Right lobe of liver (tissue), 4 donors: ENCODE results near the gene NPL.

Experiments
- POLR2A ChIP-seq: fragments of 450-650 bp; IDR thresholded peaks from one replicate; pipeline ENCODE4 v1.6.1; 2017; ENCODE audit warnings: antibody characterized with exemption, mild to moderate bottlenecking
- TF ChIP-seq, protein P1 (sequence below), 4 donors: fragments of 200-600 bp in 3 of 4; fragments of 450-650 bp in 1 of 4; IDR thresholded peaks; one replicate each; pipeline versions ENCODE4 v1.5.1 to v1.8.0; 2016 to 2022; ENCODE audit warnings: antibody characterized with exemption in 4 of 4, mild to moderate bottlenecking in 2 of 4
- donor health status: DM: no; HTN: no; CAD: no.
- donor health status: DM: no; HTN: no; CAD: no.
- donor health status: DM: no; HTN: yes; CAD: no.

DNA sequence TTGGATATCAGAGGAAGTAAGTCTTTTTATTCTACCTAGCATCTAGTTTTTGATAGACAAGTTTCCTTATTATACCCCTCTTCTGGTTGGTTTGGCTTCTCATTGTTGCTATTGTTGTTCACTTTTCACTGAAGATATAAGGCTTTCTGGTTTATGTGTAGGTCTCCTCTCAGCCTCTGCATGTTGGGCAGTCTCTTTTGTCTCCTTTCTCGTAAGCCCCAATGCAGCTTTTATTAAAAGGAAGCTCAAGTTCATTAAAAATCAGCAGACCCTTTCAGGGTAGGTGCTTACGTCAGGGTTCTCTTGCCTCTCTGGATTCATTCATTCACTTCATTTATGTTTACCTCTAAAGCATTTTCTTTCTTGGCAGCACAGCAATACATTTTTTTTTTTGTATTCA, 44.8 kb downstream of the NPL start:
- no peak for TF ChIP-seq POLR2A
- TF ChIP-seq, protein P1, sequence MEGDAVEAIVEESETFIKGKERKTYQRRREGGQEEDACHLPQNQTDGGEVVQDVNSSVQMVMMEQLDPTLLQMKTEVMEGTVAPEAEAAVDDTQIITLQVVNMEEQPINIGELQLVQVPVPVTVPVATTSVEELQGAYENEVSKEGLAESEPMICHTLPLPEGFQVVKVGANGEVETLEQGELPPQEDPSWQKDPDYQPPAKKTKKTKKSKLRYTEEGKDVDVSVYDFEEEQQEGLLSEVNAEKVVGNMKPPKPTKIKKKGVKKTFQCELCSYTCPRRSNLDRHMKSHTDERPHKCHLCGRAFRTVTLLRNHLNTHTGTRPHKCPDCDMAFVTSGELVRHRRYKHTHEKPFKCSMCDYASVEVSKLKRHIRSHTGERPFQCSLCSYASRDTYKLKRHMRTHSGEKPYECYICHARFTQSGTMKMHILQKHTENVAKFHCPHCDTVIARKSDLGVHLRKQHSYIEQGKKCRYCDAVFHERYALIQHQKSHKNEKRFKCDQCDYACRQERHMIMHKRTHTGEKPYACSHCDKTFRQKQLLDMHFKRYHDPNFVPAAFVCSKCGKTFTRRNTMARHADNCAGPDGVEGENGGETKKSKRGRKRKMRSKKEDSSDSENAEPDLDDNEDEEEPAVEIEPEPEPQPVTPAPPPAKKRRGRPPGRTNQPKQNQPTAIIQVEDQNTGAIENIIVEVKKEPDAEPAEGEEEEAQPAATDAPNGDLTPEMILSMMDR (IDR thresholded peaks at IDR 0.05) = no peak
